ENCODE measurements around the gene SHROOM3.

DNA sequence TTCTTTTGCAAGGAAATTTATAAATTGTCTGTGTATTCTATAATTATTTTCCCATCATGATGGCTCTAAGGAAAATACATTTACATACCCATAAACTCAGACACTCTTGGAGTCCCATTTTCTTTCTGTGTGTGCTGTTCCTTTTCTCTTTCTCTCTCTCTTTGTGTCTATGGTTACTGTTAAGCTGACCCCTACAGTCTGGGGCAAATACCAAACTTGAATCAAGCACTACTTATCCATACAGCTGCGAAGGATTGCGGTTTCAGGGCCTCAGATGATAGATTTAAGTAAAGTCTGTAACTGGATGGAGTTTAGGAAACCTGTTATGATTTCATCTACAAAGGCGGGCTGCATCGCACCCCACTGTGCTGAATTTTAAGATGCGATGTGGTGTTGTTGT, 150.2 kb downstream of the SHROOM3 start:
- no peak for TF ChIP-seq EZH2phosphoT487 (IDR thresholded peaks at IDR 0.05; ENCODE audit: unreplicated experiment)
- TF ChIP-seq, protein P1, sequence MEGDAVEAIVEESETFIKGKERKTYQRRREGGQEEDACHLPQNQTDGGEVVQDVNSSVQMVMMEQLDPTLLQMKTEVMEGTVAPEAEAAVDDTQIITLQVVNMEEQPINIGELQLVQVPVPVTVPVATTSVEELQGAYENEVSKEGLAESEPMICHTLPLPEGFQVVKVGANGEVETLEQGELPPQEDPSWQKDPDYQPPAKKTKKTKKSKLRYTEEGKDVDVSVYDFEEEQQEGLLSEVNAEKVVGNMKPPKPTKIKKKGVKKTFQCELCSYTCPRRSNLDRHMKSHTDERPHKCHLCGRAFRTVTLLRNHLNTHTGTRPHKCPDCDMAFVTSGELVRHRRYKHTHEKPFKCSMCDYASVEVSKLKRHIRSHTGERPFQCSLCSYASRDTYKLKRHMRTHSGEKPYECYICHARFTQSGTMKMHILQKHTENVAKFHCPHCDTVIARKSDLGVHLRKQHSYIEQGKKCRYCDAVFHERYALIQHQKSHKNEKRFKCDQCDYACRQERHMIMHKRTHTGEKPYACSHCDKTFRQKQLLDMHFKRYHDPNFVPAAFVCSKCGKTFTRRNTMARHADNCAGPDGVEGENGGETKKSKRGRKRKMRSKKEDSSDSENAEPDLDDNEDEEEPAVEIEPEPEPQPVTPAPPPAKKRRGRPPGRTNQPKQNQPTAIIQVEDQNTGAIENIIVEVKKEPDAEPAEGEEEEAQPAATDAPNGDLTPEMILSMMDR (conservative IDR thresholded peaks at IDR 0.05; ENCODE audit: low read depth in 2 of 2), result no peak; a peak in 1 of 4 replicates
- TF ChIP-seq POLR2AphosphoS5 (IDR thresholded peaks at IDR 0.05; ENCODE audit: low read depth), result no peak
- TF ChIP-seq REST (IDR thresholded peaks at IDR 0.05; ENCODE audit: unreplicated experiment), result no peak

Measured in GM23338 (cell line).